Esophagus squamous epithelium (tissue), 4 donors: ENCODE data around the gene MYO15B.

Experiments
- POLR2A ChIP-seq, 4 donors: fragments of 450-650 bp; IDR thresholded peaks; one replicate each; pipeline ENCODE4 v1.6.1; 2017; ENCODE audit warnings: antibody characterized with exemption in 4 of 4, mild to moderate bottlenecking in 4 of 4, moderate library complexity in 3 of 4
- TF ChIP-seq, protein P1 (sequence below), 6 experiments: fragments of 450-650 bp in 4 of 6; fragments of 200-600 bp in 2 of 6; sonication (generic) in 2 of 6; IDR thresholded peaks; one replicate each; pipeline ENCODE4 v1.5.1; 2016 to 2019; ENCODE audit warnings: antibody characterized with exemption in 6 of 6, mild to moderate bottlenecking in 4 of 6, moderate library complexity in 4 of 6

DNA sequence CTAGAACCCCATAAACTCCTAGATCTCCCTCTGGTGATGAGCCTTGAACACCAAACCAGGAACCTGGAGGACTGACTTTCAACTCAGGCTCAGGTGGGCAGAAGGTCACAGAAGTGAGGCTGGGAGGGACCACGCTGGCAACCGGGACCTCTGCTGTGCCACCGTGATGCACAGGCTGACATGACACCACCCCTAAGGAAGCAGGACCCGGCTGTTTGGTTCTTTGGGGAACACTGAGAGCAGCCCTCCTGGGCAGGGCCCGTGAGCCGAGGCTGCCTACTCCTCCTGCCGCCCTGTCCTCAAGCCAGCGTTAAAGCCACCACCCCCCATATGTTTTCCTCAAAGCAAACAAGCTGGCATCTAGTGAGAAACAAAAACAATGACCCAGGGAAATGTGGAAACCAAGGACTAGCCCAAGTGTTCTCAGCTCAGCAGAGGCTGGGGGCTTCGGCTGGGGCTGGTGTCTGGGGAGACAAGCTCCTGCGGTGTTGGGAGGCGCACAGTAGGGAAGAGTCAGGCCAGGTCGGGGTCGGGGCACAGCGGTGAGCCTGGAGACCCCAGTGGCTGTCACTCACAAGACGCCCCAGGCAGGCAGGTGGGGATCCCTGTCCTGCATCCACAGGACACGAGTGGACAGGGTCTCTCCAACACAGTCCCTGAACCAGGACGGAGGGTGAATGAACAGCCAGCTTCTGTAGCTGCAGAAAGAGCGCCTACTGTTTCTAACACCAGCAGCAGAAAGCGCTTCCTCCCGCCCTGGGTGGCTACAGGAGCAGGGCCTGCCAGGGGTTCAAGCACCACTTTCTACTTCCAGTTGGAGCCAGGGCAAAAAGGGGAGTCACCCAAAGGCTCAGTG, 47.4 kb downstream of the MYO15B start:
- TF ChIP-seq, protein P1, sequence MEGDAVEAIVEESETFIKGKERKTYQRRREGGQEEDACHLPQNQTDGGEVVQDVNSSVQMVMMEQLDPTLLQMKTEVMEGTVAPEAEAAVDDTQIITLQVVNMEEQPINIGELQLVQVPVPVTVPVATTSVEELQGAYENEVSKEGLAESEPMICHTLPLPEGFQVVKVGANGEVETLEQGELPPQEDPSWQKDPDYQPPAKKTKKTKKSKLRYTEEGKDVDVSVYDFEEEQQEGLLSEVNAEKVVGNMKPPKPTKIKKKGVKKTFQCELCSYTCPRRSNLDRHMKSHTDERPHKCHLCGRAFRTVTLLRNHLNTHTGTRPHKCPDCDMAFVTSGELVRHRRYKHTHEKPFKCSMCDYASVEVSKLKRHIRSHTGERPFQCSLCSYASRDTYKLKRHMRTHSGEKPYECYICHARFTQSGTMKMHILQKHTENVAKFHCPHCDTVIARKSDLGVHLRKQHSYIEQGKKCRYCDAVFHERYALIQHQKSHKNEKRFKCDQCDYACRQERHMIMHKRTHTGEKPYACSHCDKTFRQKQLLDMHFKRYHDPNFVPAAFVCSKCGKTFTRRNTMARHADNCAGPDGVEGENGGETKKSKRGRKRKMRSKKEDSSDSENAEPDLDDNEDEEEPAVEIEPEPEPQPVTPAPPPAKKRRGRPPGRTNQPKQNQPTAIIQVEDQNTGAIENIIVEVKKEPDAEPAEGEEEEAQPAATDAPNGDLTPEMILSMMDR (IDR thresholded peaks at IDR 0.05) = no peak
- TF ChIP-seq POLR2A (IDR thresholded peaks at IDR 0.05) = no peak
